ELF-1 (cell line): Measurements from ENCODE around the gene AFAP1.

Source experiments
- DNase-seq: peaks from one replicate; pipeline ENCODE4 v3.0.0-alpha.2; 2016; ENCODE audit warnings: low read depth, low spot score

Gene AFAP1

GRCh38 chr4:7842384-7843279 is 97.0 kb downstream of the AFAP1 start:
- DNase-seq: peak; percentile 59

- no peak for DNase-seq
Observed at GRCh38 chr4:7841894-7842293, 97.8 kb downstream of the AFAP1 start.

GRCh38 chr4:7841071-7841470 is 98.6 kb downstream of the AFAP1 start:
- DNase-seq: peak; percentile 28

GRCh38 chr4:7839856-7840255 is 99.8 kb downstream of the AFAP1 start:
- DNase-seq: no peak

GRCh38 chr4:7838136-7838782 is 101.4 kb downstream of the AFAP1 start:
- DNase-seq: no peak

GRCh38 chr4:7837597-7838135 is 102.0 kb downstream of the AFAP1 start:
- DNase-seq: no peak

- DNase-seq: no peak
Observed at GRCh38 chr4:7831858-7832730, 107.6 kb downstream of the AFAP1 start.

- no peak for DNase-seq
Observed at GRCh38 chr4:7831330-7831729, 108.3 kb downstream of the AFAP1 start.

- no peak for DNase-seq
Observed at GRCh38 chr4:7830747-7831146, 108.9 kb downstream of the AFAP1 start.

- no peak for DNase-seq
Observed at GRCh38 chr4:7829652-7830580, 109.7 kb downstream of the AFAP1 start.

- DNase-seq: no peak
Observed at GRCh38 chr4:7828793-7829301, 110.8 kb downstream of the AFAP1 start.

- DNase-seq: peak; percentile 70
Observed at GRCh38 chr4:7828011-7828720, 111.5 kb downstream of the AFAP1 start.

GRCh38 chr4:7827566-7827965 is 112.1 kb downstream of the AFAP1 start:
- no peak for DNase-seq

- DNase-seq: no peak
Observed at GRCh38 chr4:7826909-7827306, 112.8 kb downstream of the AFAP1 start.

- DNase-seq: peak; percentile 91
Observed at GRCh38 chr4:7826176-7826908, 113.3 kb downstream of the AFAP1 start.

- DNase-seq: no peak
Observed at GRCh38 chr4:7824218-7824617, 115.4 kb downstream of the AFAP1 start.

GRCh38 chr4:7823416-7823824 is 116.2 kb downstream of the AFAP1 start:
- DNase-seq: no peak

- no peak for DNase-seq
Observed at GRCh38 chr4:7822877-7823276, 116.8 kb downstream of the AFAP1 start.

GRCh38 chr4:7822137-7822505 is 117.5 kb downstream of the AFAP1 start:
- no peak for DNase-seq
